GM18870 (cell line): ENCODE data around the gene MYO3B.
"Not testable (repeated sequence)": the region's sequence is repeated elsewhere in the genome, so short reads cannot be mapped to it uniquely, and the experiment has no call there.

Source experiments
- ATAC-seq: cut with Tn5 transposase; IDR thresholded peaks from one replicate; pipeline ENCODE4 v1.9.1; 2021; ENCODE audit warnings: moderate library complexity; ENCODE audit not compliant: unreplicated experiment

MYO3B gene

DNA sequence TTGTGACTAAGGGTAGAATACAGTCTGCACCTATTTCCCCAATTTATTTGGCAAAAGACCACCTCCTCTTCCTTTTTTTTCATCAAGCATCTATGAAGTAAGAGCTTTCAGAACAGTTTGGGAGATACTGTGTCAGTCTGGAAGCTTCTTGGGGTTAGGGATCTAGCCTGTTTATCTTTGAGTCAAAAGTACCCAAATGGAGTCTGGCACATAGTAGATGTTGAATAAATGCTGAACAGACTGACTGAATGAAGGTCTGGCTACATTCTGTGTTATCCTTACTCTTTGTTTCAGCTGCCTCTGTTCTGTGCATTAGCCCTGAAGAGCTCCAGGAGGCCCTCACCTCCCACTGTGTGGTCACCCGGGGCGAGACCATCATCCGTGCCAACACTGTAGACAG is 223.2 kb downstream of the MYO3B start:
- no peak for ATAC-seq

DNA sequence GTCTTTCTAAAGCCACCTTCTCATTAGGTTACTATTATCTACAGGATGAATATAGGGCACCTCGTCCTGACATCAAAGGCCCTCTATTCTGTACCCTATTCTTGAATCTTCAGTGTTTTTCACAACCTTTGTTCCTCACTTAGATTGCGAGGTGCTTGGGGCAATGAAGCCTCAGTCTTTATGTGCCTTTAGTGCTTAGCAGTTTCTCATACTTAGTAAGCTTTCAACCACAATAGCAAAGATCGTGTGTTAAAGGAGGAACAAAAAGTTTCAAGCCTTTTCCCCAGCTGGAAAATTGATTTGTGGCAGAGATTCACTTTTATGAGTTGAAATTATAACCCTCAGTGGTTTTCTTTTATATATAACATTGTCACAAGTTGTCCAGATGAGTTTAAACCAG is 226.9 kb downstream of the MYO3B start:
- no peak for ATAC-seq

- ATAC-seq: no peak
Measured at GRCh38 chr2:170405326-170405725, 227.4 kb downstream of the MYO3B start.

DNA sequence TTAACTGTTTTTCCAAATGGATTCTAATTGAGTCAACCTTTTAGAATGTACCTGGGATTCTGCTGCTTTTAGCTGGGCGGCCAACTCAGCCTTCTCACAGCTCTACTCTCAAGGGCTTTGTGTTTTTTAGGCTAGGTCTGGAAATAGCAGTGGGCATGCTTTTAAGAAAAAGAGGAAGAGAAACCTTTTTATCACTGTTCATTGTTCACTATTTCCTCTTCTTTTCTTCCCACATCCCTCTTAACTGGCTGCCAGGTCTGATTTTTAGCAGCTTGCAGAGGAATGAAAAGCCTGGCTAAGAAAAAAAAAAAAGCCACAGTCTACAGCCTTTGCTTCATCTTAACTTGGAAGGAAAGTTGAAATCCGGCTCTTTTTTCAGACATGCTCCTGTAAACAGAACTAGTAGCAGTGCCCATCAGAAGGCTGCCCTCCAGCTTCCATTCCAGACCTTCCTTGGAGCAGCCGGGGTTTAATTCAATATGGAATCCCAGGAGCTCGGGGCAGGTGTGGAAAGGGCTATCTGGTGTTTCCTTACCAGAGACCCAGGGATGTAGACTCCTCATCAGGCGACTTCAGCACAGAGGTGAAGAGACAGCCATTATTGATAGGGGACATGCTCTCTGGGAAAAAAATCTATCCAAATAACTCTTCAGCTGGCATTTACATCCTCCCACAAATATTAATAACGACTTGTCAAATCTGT is 230.7 kb downstream of the MYO3B start:
- ATAC-seq: peak; percentile 60

- ATAC-seq: no peak
Measured at GRCh38 chr2:170409164-170409535, 231.2 kb downstream of the MYO3B start.

GRCh38 chr2:170411660-170412059 is 233.7 kb downstream of the MYO3B start:
- no peak for ATAC-seq

DNA sequence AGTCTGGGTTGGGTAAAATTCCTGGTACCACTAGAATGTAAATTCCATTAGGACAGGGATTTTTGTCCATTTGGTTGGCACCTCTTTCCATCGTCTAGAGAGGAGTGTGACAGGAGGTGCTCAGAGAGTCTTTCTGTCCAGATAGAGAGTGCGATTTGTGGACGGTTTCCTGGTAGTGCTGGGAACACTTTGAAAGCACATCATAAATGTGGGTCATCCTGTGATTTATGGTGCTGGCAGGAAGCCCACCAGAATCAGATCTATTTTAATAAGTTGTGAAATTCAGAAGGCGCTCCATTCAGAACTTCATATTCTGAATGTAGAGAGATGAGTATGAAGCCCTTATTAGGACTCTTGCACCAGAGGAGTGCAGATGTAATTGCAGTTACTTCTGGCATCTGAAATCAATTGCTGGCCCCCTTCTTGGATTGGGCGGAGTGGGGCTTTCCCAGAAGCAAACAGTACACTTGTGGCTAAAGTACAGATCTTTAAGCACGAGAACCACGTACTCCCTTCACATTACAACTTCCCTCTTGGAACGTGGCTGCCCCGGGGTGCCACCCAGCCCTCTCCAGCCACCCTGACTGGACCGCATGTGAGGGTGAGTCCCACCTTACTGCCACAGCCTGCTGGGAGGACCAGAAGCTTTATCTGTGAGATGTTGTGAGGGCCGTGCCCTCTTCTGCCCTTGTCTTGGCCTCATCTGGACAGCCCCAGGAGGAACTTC is 243.2 kb downstream of the MYO3B start:
- no peak for ATAC-seq

DNA sequence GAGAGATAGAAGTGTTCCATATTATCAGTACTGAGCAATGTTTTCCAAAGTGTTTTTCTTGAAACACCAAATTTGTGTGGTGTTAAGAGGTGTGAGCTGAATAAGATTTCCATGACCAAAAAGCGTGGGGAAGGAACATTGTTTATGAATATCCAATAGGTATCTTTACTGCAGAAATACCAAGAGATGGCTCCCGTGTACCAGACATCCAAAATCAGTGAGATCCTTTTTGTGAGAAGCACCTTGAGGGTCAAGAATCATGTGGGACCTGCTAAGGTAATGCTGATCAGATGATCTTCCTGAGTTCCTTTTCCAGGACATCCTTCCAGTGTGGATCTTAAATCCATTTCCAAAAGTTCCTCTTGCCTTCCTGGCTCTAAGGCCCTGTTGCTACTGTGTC is 246.0 kb downstream of the MYO3B start:
- ATAC-seq: no peak

- ATAC-seq: no peak
Measured at GRCh38 chr2:170425281-170425751, 247.4 kb downstream of the MYO3B start.

GRCh38 chr2:170428868-170429267 is 250.9 kb downstream of the MYO3B start:
- ATAC-seq: no peak

GRCh38 chr2:170432823-170433222 is 254.9 kb downstream of the MYO3B start:
- ATAC-seq: no peak

DNA sequence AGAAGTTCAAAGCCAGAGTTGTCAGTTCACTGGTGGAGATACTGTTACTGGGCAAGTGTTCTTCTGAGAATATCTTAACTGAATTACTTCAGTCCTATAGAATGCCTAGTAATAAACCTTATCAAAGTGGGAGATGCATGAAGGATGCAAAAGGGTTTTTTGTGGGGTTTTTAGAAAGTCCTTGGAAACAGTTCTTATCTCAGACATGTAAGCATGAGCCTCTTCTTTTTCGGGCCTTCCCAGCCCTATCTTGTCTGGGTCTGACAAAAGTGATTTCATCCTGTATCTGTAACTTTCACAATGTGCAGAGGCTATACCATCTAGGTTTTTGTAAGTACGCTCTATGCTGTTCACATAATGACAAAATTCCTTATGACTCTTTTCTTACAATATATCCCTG is 255.5 kb downstream of the MYO3B start:
- ATAC-seq: no peak

DNA sequence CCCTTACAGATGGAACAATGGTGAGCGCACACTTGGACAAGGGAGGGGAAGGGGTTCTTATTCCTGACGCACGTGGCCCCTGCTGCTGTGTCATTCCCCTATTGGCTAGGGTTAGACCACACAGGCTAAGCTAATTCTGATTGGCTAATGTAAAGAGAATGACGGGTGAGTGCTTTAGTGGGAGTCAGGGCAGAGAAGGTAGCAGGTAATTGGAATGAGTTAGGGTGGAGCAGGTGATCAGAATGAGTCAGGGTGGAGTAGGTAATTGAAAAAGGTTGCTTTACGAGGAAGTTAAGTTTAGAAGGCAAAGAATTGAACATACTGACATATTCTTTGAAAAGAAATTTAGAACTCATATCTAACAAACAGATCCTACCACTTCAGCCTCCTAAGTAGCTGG is 256.4 kb downstream of the MYO3B start:
- not testable (repeated sequence) for ATAC-seq

- no peak for ATAC-seq
Measured at GRCh38 chr2:170434900-170435621, 257.1 kb downstream of the MYO3B start.

GRCh38 chr2:170436077-170436943 is 258.4 kb downstream of the MYO3B start:
- no peak for ATAC-seq

GRCh38 chr2:170446078-170446477 is 268.1 kb downstream of the MYO3B start:
- ATAC-seq: no peak

DNA sequence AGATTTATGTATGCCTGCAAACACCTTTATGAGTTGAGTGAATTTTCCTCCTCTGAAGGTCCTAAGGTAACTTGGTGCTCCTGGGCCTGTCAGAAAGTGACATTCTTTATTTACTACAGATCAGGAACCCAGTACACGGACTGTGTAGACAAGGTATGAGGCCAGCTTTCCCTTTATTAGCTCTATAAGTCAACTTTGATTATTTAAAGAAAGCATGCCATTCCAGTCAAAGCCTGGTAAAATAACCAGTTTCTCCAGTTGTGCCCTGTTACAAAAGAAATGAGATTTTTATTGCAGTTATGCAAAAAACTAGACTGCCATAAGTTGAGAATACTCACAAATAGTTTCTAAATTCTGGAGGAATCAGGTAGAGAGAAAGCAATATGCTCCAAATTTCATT is 271.1 kb downstream of the MYO3B start:
- ATAC-seq: no peak

DNA sequence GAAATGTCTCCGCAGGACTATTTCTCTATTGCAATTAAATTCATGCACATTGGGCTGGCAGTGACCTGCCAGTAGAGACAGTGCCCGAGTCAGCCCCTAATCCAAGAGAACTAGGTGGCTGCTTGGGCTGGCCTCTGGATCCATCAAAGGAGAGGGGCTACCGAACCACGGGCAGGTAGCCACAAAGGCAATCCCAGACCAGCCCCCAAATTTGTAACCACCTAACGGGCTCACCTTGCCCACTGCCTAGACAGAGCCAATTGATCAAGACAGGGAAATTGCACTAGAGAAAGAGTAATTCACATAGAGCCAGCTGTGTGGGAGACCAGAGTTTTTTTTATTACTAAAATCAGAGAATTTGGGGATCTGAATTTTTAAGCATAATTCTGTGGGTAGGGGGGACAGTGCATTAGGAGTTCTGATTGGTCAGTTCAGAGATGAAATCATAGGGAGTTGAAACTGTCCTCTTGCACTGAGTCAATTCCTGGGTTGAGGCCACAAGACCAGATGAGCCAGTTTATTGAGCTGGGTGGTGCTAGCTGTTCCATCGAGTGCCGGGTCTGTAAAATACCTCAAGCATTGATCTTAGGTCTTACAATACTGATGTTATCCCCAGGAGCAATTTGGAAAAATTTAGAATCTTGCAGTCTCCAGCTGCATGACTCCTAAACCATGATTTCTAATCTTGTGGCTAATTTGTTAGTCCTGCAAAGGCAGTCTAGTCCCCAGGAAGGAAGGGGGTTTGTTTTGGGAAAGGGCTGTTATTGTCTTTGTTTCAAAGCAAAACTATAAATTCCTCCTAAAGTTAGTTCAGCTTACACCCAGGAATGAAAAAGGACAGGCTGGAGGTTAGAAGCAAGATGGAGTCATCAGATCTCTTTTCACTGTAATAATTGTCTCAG is 276.8 kb downstream of the MYO3B start:
- ATAC-seq: no peak

DNA sequence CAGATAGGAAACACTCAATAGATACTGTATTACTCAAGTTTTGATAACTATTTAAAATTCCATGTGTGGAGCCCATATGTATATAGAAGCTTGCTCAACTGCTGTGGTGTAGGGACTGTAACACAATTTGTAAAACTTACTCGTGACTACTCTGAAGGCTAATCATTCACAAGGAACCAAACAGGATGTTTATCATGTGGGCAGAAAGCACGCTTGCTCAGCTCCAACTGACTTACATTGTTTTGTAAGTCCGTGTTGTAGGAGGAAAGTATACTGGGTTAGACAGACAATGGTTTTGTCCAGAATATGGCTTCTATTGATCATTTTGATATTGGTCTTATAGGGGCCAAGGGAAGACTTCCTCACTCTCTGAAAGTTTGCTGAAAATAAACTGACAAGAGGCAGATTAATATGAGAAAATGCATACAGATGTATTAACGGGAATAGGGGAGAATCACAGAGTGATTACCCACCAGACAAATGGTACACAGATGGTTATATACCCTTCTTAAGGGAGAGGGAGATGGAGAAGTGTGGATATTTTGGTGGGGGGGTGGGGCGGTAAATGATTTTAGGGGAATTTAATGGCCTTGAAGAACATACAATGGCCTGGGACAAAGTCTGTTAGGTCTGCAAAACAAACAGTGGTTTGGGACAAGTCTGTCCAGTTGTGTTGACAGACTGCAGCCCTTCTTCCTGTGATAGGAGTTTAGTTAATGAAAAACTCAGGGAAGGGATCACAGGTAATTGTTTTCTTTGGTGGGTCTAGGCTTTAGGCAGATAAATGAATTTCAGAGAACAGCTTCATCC is 277.9 kb downstream of the MYO3B start:
- ATAC-seq: no peak
